Measurements from ENCODE around the gene SUCLG2. TPM values are rescaled to one million over a fixed set of nuclear protein-coding genes. Genes with fewer than 3 reads are reported as not detected.

Gene SUCLG2
- total and polyA plus RNA-seq, 9 donors, result 24.8 to 75.2 (median 40.1) TPM

GRCh38 chr3:67661089-67661488, 6.7 kb upstream of the SUCLG2 start:
- WGBS, 3 donors, result 43 to 65% (median 51%) methylated on average over 1 of the region's 1 CpG
- intact Hi-C loops (cut with DNase I), result no loop called here
- Histone ChIP-seq H3K27me3 (no peaks in the 10 kb centered on the region), H3K4me3 (no peak overlapping the region), H3K9me3 (no peaks in the 10 kb centered on the region), H3K4me1 (ENCODE audit: insufficient read depth) (no peaks in the 10 kb centered on the region), H3K36me3 (no peaks in the 10 kb centered on the region), H3K27ac (no peak overlapping the region)
- no peak for DNase-seq
- TF ChIP-seq EP300 (IDR thresholded peaks at IDR 0.05), result no peak
- no peak for TF ChIP-seq POLR2A (IDR thresholded peaks at IDR 0.05)
- no peak for TF ChIP-seq CTCF (IDR thresholded peaks at IDR 0.05)

GRCh38 chr3:67657192-67657591, 2.8 kb upstream of the SUCLG2 start:
- WGBS, 3 donors, result 93 to 94% (median 94%) methylated on average over 5 of the region's 5 CpGs
- intact Hi-C loops (cut with DNase I), result no loop called here
- DNase-seq, result no peak

GRCh38 chr3:67656614-67657013, 2.2 kb upstream of the SUCLG2 start:
- intact Hi-C loops (cut with DNase I), result no loop called here
- WGBS, 3 donors, result 62 to 73% (median 72%) methylated on average over 2 of the region's 2 CpGs
- Histone ChIP-seq H3K4me1 (ENCODE audit: insufficient read depth) (no peaks in the 10 kb centered on the region), H3K27ac (no peak overlapping the region), H3K27me3 (no peaks in the 10 kb centered on the region), H3K36me3 (no peaks in the 10 kb centered on the region), H3K4me3 (no peak overlapping the region), H3K9me3 (no peaks in the 10 kb centered on the region)
- TF ChIP-seq CTCF (IDR thresholded peaks at IDR 0.05), result no peak
- TF ChIP-seq EP300 (IDR thresholded peaks at IDR 0.05), result no peak
- TF ChIP-seq POLR2A (IDR thresholded peaks at IDR 0.05), result no peak
- no peak for DNase-seq

More at GRCh38 chr3:67657192-67657591, 2.8 kb upstream of the SUCLG2 start:
- Histone ChIP-seq H3K4me1 (ENCODE audit: insufficient read depth) (no peaks in the 10 kb centered on the region), H3K9me3 (no peaks in the 10 kb centered on the region), H3K27me3 (no peaks in the 10 kb centered on the region), H3K36me3 (no peaks in the 10 kb centered on the region), H3K4me3 (no peak overlapping the region), H3K27ac (no peak overlapping the region)
- TF ChIP-seq POLR2A (IDR thresholded peaks at IDR 0.05) (no peak), EP300 (IDR thresholded peaks at IDR 0.05) (no peak), CTCF (IDR thresholded peaks at IDR 0.05) (no peak)

GRCh38 chr3:67655364-67656121, 1.1 kb upstream of the SUCLG2 start:
- Histone ChIP-seq H3K9me3 (no peaks in the 10 kb centered on the region), H3K27ac (no peak overlapping the region), H3K36me3 (no peaks in the 10 kb centered on the region), H3K4me1 (ENCODE audit: insufficient read depth) (no peaks in the 10 kb centered on the region), H3K4me3 (peak overlapping the region; percentile 86), H3K27me3 (no peaks in the 10 kb centered on the region)
- intact Hi-C loops (cut with DNase I), result no loop called here
- peak in 2 of 5 donors; percentile 12 to 20 for DNase-seq
- TF ChIP-seq POLR2A (IDR thresholded peaks at IDR 0.05) (no peak), EP300 (IDR thresholded peaks at IDR 0.05) (no peak), CTCF (IDR thresholded peaks at IDR 0.05) (no peak)
- WGBS, 3 donors, result 93% methylated on average over 24 of the region's 24 CpGs
